Stimulated activated memory B cell treated with anti-CD40 and anti-IgM and Interleukin-4, amounts not matched to agents 10 μg/mL and 1 μg/mL and 100 μg/mL, for 72 hours (primary cell): Measurements from ENCODE around the gene TRIM58.

ENCODE experiments used
- ATAC-seq: fragments of 150-1000 bp; cut with Tn5 transposase; 2 replicates; pipeline ENCODE4 v1.10.0; 2021
- H3K27ac Mint-ChIP-seq: one replicate; pipeline ENCODE4 v1.8.0; 2022; ENCODE audit warnings: mild to moderate bottlenecking, mixed read lengths
- H3K27me3 Mint-ChIP-seq: one replicate; pipeline ENCODE4 v1.8.0; 2022; ENCODE audit warnings: mixed read lengths
- H3K36me3 Mint-ChIP-seq: one replicate; pipeline ENCODE4 v1.8.0; 2022; ENCODE audit warnings: mixed read lengths
- H3K4me1 Mint-ChIP-seq: one replicate; pipeline ENCODE4 v1.8.0; 2022; ENCODE audit warnings: mixed read lengths
- H3K4me3 Mint-ChIP-seq: one replicate; pipeline ENCODE4 v1.8.0; 2022; ENCODE audit warnings: mild to moderate bottlenecking, moderate library complexity, mixed read lengths
- H3K9me3 Mint-ChIP-seq: one replicate; pipeline ENCODE4 v1.8.0; 2022; ENCODE audit warnings: mixed read lengths

Gene TRIM58

DNA sequence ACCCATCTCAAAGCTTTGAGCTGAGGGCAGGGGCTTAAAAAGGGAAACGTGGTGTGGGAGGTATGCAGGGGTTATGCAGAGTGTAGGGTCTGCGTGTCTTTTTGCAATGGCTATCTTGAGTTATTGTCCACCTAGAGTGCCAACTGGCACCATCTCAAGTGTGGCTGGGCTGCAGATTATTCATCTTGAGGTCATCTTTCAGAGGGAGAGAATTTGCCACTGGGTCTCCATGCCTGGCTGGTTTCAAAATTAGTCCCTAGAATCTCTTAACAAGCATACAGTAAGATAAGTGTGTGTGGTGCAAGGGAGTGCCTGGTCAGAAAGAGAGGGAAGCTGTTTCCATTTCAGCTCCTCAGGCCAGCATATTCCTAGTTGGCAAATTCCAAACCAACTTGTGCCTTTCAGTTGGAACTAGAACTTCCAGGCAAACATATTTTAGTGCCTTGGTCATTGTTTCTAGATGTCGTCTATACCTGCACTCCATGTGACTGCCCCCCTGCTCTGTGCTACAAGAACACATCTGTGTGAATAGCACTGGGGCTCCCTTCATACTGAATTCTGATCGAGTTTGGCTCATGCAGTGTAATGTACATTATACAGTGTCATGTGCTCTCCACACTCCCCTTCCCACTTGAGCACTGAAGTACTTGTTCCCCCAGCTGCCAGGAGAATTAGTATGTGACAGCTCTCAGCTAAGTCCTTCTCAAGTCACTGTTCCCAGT, 58.1 kb downstream of the TRIM58 start:
- no peaks in the 10 kb centered on the region for H3K9me3 Mint-ChIP-seq
- no peak overlapping the region for H3K27ac Mint-ChIP-seq
- no peaks in the 10 kb centered on the region for H3K27me3 Mint-ChIP-seq
- H3K36me3 Mint-ChIP-seq: no peaks in the 10 kb centered on the region
- no peak for ATAC-seq
- H3K4me1 Mint-ChIP-seq: no peaks in the 10 kb centered on the region
- no peak overlapping the region for H3K4me3 Mint-ChIP-seq

DNA sequence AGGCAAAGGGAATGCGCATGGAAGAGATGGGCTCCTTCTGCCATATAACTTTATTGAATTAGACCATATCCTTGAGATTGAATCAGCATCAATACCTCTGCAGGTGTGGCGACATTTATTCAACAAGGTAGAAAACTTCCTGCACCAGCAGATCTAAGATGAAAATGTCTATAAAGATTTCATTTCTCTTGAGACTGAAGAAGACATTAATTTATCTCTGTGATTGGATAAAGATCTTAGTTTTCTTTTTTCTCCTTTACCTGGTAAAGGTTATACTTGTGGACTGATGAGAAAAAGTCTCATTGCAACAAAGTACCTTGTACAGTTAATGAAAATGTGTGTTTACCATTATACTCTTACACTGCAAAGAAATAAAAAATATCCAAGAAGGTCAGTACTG, 63.0 kb downstream of the TRIM58 start, which contains the start of gene OR2T8:
OR2T8 (plus strand) TSS at position 301 of the 400 bp plus-strand sequence. CDS start 766 bp downstream, outside the sequence.
- H3K4me1 Mint-ChIP-seq: no peaks in the 10 kb centered on the region
- no peak for ATAC-seq
- H3K4me3 Mint-ChIP-seq: no peak within 1 kb of the TSS
- no peaks in the 10 kb centered on the region for H3K9me3 Mint-ChIP-seq
- no peaks in the 10 kb centered on the region for H3K27me3 Mint-ChIP-seq
- H3K36me3 Mint-ChIP-seq: no peaks in the 10 kb centered on the region
- no peak within 1 kb of the TSS for H3K27ac Mint-ChIP-seq

DNA sequence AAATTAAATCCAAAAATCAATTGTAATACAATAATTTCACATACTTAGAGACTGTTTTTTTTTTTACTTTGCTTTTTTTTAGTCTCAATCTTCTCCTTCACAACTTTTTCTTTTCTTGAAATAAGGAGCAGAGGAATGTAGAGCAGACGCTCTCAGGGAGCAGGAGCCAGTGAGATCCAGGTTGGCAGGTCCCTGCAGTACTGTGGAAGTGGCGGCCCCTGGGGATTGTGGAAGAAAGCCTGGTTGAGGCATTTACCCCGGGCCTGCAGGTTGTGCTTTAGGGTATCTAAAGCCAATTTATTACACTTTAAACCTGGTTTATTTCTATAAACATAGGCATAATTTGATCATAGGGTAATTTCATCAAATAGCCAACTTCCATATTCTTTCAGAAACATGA, 67.0 kb downstream of the TRIM58 start:
- no peak for ATAC-seq
- no peaks in the 10 kb centered on the region for H3K27me3 Mint-ChIP-seq
- no peaks in the 10 kb centered on the region for H3K9me3 Mint-ChIP-seq
- H3K36me3 Mint-ChIP-seq: no peaks in the 10 kb centered on the region
- H3K27ac Mint-ChIP-seq: no peak overlapping the region
- no peaks in the 10 kb centered on the region for H3K4me1 Mint-ChIP-seq
- no peak overlapping the region for H3K4me3 Mint-ChIP-seq

DNA sequence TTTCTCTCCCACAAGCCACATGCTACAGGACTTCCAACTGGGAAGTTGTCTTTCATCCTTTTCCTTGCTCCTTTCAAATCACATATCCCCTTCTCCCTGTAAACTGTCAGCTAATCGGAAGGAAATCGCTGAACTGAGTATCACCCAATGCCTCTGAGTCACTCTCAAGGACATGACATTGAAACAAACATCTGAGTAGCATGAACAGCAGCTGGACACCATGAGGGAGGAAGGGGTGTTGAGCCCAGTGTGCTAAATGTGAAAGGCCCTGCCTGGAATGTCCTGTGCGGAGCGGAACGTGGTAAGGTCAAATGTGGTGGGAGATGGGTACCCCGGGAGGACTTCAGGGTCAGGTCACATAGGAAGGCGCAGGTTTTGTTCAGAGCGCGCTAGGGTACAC, 67.9 kb downstream of the TRIM58 start, which contains the start of gene OR2AJ1:
OR2AJ1 (plus strand) TSS at position 22 of the 400 bp plus-strand sequence. CDS start 8,880 bp downstream, outside the sequence.
- ATAC-seq: no peak
- Mint-ChIP-seq H3K36me3 (no peaks in the 10 kb centered on the region), H3K27me3 (no peaks in the 10 kb centered on the region), H3K27ac (no peak within 1 kb of the TSS), H3K4me1 (no peaks in the 10 kb centered on the region), H3K4me3 (no peak within 1 kb of the TSS), H3K9me3 (no peaks in the 10 kb centered on the region)
